Panc1 (cell line): Measurements from ENCODE around the gene SFPQ.

Experiments used
- POLR2AphosphoS5 ChIP-seq: IDR thresholded peaks from 2 replicates; pipeline ENCODE4 v1.6.1; 2012; ENCODE audit warnings: mild to moderate bottlenecking, low read depth, low read length, moderate library complexity
- REST ChIP-seq, 2 experiments: IDR thresholded peaks; 2 replicates each; pipeline ENCODE4 v1.6.1; 2011 to 2012; ENCODE audit warnings: low read depth in 2 of 2, control low read depth in 1 of 2, low read length in 1 of 2, mild to moderate bottlenecking in 1 of 2, moderate library complexity in 1 of 2; ENCODE audit not compliant: insufficient read depth in 1 of 2
- SIN3A ChIP-seq: IDR thresholded peaks from 2 replicates; pipeline ENCODE4 v1.6.1; 2012; ENCODE audit warnings: low read depth, mild to moderate bottlenecking, low read length, moderate library complexity, borderline replicate concordance; ENCODE audit not compliant: insufficient read depth
- TF ChIP-seq, protein P1 (sequence below): fragments of 450-650 bp; IDR thresholded peaks from 2 replicates; pipeline ENCODE4 v1.5.1; 2017; ENCODE audit warnings: mild to moderate bottlenecking

- TF ChIP-seq, protein P1, sequence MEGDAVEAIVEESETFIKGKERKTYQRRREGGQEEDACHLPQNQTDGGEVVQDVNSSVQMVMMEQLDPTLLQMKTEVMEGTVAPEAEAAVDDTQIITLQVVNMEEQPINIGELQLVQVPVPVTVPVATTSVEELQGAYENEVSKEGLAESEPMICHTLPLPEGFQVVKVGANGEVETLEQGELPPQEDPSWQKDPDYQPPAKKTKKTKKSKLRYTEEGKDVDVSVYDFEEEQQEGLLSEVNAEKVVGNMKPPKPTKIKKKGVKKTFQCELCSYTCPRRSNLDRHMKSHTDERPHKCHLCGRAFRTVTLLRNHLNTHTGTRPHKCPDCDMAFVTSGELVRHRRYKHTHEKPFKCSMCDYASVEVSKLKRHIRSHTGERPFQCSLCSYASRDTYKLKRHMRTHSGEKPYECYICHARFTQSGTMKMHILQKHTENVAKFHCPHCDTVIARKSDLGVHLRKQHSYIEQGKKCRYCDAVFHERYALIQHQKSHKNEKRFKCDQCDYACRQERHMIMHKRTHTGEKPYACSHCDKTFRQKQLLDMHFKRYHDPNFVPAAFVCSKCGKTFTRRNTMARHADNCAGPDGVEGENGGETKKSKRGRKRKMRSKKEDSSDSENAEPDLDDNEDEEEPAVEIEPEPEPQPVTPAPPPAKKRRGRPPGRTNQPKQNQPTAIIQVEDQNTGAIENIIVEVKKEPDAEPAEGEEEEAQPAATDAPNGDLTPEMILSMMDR = no peak
- no peak for TF ChIP-seq SIN3A
- TF ChIP-seq POLR2AphosphoS5 = no peak
- no peak for TF ChIP-seq REST (IDR thresholded peaks at IDR 0.05; ENCODE audit: insufficient read depth in 1 of 2, low read depth in 2 of 2, low read length in 1 of 2)
Observed at GRCh38 chr1:35186239-35186638, 6.7 kb downstream of the SFPQ start.
